Endodermal cell (in vitro differentiated cells): Measurements from ENCODE around the gene ABHD11. TPM values are rescaled to one million over a fixed set of nuclear protein-coding genes. Genes with fewer than 3 reads are reported as not detected.
"Not testable (repeated sequence)": the region's sequence is repeated elsewhere in the genome, so short reads cannot be mapped to it uniquely, and the experiment has no call there.

Experiments
- DNase-seq: peaks from one replicate; pipeline ENCODE4 v3.0.0-alpha.2; 2017
- H3K27ac ChIP-seq: 2 replicates; pipeline ENCODE4 v1.5.1; 2013; ENCODE audit warnings: mild to moderate bottlenecking, low read depth, low read length, moderate library complexity
- H3K27me3 ChIP-seq: 2 replicates; pipeline ENCODE4 v1.6.1; 2013; ENCODE audit warnings: mild to moderate bottlenecking, low read length, moderate library complexity; ENCODE audit not compliant: insufficient read depth, control insufficient read depth, poor library complexity, severe bottlenecking
- H3K36me3 ChIP-seq: 2 replicates; pipeline ENCODE4 v1.7.0; 2013; ENCODE audit warnings: mild to moderate bottlenecking, low read length, moderate library complexity; ENCODE audit not compliant: control insufficient read depth, insufficient read depth
- H3K4me1 ChIP-seq: one replicate; pipeline ENCODE4 v1.7.0; 2013; ENCODE audit warnings: low read length; ENCODE audit not compliant: control insufficient read depth, insufficient read depth
- H3K4me3 ChIP-seq: 2 replicates; pipeline ENCODE4 v1.5.1; 2013; ENCODE audit warnings: mild to moderate bottlenecking, low read length, moderate library complexity
- H3K9ac ChIP-seq: 2 replicates; pipeline ENCODE4 v1.6.1; 2013; ENCODE audit warnings: mild to moderate bottlenecking, low read length, moderate library complexity; ENCODE audit not compliant: poor library complexity, severe bottlenecking; ENCODE audit errors: extremely low read depth
- H3K9me3 ChIP-seq: 2 replicates; pipeline ENCODE4 v1.6.1; 2013; ENCODE audit warnings: mild to moderate bottlenecking, low read length, moderate library complexity; ENCODE audit not compliant: control insufficient read depth
- H3K27ac Mint-ChIP-seq: 2 replicates; pipeline ENCODE4 v1.8.0; 2020; ENCODE audit warnings: mixed read lengths
- H3K27me3 Mint-ChIP-seq: 2 replicates; pipeline ENCODE4 v1.8.0; 2021; ENCODE audit warnings: mild to moderate bottlenecking, mixed read lengths; ENCODE audit not compliant: insufficient read depth
- H3K36me3 Mint-ChIP-seq: 2 replicates; pipeline ENCODE4 v1.8.0; 2020; ENCODE audit warnings: low read depth, mixed read lengths
- H3K4me1 Mint-ChIP-seq: 2 replicates; pipeline ENCODE4 v1.8.0; 2020; ENCODE audit warnings: mixed read lengths
- H3K4me3 Mint-ChIP-seq: 2 replicates; pipeline ENCODE4 v1.8.0; 2020; ENCODE audit warnings: mild to moderate bottlenecking, moderate library complexity, mixed read lengths
- H3K9me3 Mint-ChIP-seq: 2 replicates; pipeline ENCODE4 v1.8.0; 2020; ENCODE audit warnings: mild to moderate bottlenecking, mixed read lengths
- WGBS, 2 experiments: methylation state at CpG; one replicate each; pipeline versions ENCODE4 v1.1.5 to v1.1.7; 2013; ENCODE audit warnings: missing lambda C conversion rate in 2 of 2, mixed read lengths in 1 of 2; ENCODE audit not compliant: insufficient coverage in 1 of 2, insufficient read length in 1 of 2; 5-methylcytosine and 5-hydroxymethylcytosine counted together
- total RNA-seq, 2 donors: library from RNA; stranded (reverse); fragmentation: NEBNext Ultra II Directional in 1 of 2; extraction: Animal tissue kit (Norgen Biotek cat#: 25700) in 1 of 2; gene quantifications; 2 replicates in 1 of 2; 3 replicates in 1 of 2; pipeline ENCODE4 v1.2.1, GENCODE V29; 2021
- TF ChIP-seq, protein P1 (sequence below): fragments of 200-600 bp; sonication (generic); conservative IDR thresholded peaks from 2 replicates; pipeline ENCODE4 v1.5.0; 2021; ENCODE audit warnings: antibody characterized with exemption, mild to moderate bottlenecking

The ABHD11 gene
- total RNA-seq, 2 donors from 2014 or later, result 76.9 to 109 TPM

DNA sequence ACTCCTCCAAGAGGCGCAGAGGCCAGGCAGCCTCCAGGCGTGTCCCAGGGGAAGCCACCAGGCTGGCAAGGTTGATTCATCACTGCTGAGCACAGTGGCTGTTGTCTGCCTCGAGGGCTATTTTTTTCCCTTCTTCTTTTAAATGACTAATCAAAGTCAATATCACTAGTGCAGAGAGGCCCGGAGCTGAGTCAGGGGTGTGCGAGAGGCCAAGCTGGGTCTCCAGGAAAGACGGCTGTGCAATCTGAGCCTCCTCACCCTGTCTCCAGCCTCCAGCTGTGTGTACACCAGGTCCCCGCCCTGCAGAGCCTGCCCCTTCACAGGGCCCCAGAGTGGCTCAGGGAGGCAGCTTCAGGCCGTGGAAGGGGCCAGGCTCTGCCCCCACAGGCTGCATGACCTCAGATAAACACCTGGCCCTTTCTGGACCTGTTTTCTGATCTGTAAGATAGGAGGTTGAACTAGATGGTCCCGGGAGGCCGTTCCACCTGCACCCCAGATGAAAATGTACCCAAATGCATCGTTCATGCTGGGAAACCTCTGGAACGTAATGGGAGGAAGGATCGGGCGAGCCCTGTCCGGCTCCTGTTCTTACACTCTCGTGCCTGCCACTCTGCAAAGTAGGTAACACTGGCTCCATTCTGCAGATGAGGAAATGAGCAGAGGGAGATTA lies 22.8 kb downstream of the ABHD11 start:
- Histone ChIP-seq H3K4me3 (no peak overlapping the region), H3K9me3 (no peaks in the 10 kb centered on the region), H3K27me3 (peaks cover 19% of the 10 kb centered on the region), H3K27ac (peak overlapping the region; percentile 24), H3K9ac (no peak overlapping the region), H3K4me1 (peaks cover 4% of the 10 kb centered on the region), H3K36me3 (no peaks in the 10 kb centered on the region)
- no peaks in the 10 kb centered on the region for H3K9me3 Mint-ChIP-seq
- peaks cover 19% of the 10 kb centered on the region for H3K27me3 Mint-ChIP-seq
- H3K36me3 Mint-ChIP-seq, result peaks cover 14% of the 10 kb centered on the region
- WGBS, 2 experiments, result 90 to 94% methylated on average over 13 to 16 of the region's 16 CpGs
- no peak overlapping the region for H3K27ac Mint-ChIP-seq
- DNase-seq, result no peak
- no peak overlapping the region for H3K4me3 Mint-ChIP-seq
- TF ChIP-seq, protein P1, sequence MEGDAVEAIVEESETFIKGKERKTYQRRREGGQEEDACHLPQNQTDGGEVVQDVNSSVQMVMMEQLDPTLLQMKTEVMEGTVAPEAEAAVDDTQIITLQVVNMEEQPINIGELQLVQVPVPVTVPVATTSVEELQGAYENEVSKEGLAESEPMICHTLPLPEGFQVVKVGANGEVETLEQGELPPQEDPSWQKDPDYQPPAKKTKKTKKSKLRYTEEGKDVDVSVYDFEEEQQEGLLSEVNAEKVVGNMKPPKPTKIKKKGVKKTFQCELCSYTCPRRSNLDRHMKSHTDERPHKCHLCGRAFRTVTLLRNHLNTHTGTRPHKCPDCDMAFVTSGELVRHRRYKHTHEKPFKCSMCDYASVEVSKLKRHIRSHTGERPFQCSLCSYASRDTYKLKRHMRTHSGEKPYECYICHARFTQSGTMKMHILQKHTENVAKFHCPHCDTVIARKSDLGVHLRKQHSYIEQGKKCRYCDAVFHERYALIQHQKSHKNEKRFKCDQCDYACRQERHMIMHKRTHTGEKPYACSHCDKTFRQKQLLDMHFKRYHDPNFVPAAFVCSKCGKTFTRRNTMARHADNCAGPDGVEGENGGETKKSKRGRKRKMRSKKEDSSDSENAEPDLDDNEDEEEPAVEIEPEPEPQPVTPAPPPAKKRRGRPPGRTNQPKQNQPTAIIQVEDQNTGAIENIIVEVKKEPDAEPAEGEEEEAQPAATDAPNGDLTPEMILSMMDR, result no peak
- no peaks in the 10 kb centered on the region for H3K4me1 Mint-ChIP-seq

DNA sequence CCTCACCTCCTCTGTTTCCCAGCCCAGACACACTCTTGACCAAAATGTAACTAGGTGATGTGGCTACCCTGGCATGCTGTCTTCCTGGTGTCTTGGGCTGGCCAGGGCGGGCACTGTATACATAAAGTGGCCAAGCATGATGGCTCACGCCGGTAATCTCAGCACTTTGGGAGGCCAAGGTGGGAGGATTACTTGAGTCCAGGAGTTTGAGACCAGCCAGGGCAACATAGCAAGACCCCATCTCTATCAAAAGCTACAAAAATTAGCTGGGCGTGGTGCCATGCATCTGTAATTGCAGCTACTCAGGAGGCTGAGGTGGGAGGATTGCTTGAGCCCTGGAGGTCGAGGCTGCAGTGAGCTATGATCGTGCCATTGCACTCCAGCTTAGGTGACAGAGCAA lies 25.3 kb downstream of the ABHD11 start:
- not testable (repeated sequence) for H3K9me3 Mint-ChIP-seq, H3K4me1 Mint-ChIP-seq, H3K27me3 Mint-ChIP-seq, H3K27me3 ChIP-seq, H3K27ac ChIP-seq, DNase-seq, H3K9me3 ChIP-seq, H3K4me3 Mint-ChIP-seq, H3K36me3 ChIP-seq, H3K4me1 ChIP-seq, H3K4me3 ChIP-seq, H3K9ac ChIP-seq, H3K27ac Mint-ChIP-seq
- H3K36me3 Mint-ChIP-seq, result peaks cover 14% of the 10 kb centered on the region
- WGBS, 2 experiments, result 96% methylated on average over 4 to 6 of the region's 6 CpGs

DNA sequence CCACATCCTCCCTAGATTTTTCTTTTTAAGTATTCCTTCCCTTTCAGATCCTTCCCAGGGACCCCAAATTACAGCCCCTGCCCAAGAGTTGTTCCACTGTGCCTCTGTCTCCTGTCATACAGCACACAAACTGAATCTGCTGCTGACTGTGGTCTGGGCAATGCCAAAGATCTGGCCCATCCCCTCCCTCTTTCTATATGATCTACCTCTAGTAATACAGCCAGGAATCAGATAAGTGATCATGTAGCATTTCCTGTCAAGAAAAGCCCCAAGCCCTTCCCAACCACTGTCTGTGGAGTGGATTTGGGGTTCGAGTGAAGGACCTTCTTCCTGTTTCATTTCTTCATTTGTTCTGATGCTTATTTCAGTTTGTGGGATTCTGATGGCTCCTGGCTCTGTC lies 25.8 kb downstream of the ABHD11 start:
- H3K4me1 Mint-ChIP-seq, result no peaks in the 10 kb centered on the region
- no peak overlapping the region for H3K4me3 Mint-ChIP-seq
- Histone ChIP-seq H3K27ac (no peak overlapping the region), H3K4me3 (no peak overlapping the region), H3K27me3 (no peaks in the 10 kb centered on the region), H3K9me3 (no peaks in the 10 kb centered on the region), H3K36me3 (no peaks in the 10 kb centered on the region), H3K4me1 (no peaks in the 10 kb centered on the region), H3K9ac (no peak overlapping the region)
- H3K9me3 Mint-ChIP-seq, result no peaks in the 10 kb centered on the region
- no peak overlapping the region for H3K27ac Mint-ChIP-seq
- TF ChIP-seq, protein P1, result no peak
- peaks cover 14% of the 10 kb centered on the region for H3K36me3 Mint-ChIP-seq
- 80 to 94% methylated on average over 1 of the region's 1 CpG for WGBS, 2 experiments
- DNase-seq, result no peak
- peaks cover 3% of the 10 kb centered on the region for H3K27me3 Mint-ChIP-seq
